Kidney capillary endothelial cell (primary cell): ENCODE measurements around the gene TMED7.
A peak's percentile ranks its signal among the peaks of the same experiment; 100 is the strongest.

Source experiments
- DNase-seq: peaks from one replicate; pipeline ENCODE4 v3.0.0-alpha.2; 2018; ENCODE audit warnings: low spot score

Gene TMED7

DNA sequence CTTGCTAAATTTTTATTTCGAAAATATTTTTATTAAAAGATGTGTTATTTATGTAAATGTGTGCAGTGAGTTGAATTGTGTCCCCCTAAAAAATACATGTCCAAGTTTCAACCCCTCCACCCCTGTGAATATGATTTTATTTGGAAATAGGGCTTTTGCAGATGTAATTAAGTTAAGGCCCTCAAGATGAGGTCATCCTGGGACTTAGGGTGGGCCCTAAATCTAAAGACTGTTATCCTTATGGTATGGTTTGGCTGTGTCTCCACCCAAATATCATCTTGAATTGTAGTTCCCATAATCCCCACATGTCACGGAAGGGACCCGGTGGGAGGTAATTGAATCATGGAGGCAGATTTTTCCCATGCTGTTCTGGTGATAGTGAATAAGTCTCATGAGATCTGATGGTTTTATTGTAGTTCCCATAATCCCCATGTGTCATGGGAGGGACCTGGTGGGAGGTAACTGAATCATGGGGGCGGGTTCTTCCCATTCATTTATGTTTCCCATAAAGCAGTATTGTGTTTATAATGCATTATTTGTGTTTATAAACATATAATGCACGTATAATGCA is 1.5 kb upstream of the TMED7 start:
- DNase-seq = no peak

DNA sequence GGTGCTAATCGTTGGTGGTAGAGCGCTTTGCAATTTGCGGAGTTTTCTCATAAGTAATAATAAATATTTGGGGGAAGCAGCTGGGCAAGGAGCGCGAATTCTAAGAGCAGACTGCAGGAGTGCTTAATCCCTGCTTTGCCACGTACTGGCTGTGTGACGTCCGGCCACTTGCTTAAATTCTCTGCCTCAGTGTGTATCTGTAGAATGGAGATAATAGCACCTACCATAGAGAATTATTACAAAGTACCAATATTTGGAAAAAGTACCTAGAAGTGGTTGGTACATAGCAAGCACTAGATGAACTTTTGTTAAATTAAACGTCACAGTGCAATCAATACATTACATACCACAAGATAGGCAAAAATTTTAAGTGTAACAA is 598 bp upstream of the TMED7 start:
- DNase-seq = no peak

DNA sequence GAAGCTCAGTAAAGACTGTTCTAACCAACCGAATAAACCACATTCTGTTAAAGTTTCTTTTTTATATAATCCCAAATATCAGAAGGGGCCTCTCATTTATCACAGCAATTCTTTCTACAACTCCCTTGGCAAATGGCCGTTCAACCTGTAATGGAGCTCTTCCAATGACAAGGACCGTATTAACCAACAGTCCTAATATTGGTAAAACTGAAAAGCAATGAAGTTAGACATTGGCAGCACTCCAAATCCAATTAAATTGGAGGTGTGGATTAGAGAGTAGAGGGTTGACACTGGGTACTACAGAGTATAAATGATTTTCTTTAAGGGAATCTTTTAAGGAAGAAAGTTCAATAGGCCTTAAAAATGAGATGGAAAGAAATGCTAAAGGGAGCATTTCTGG is 842 bp downstream of the TMED7 start:
- no peak for DNase-seq

DNA sequence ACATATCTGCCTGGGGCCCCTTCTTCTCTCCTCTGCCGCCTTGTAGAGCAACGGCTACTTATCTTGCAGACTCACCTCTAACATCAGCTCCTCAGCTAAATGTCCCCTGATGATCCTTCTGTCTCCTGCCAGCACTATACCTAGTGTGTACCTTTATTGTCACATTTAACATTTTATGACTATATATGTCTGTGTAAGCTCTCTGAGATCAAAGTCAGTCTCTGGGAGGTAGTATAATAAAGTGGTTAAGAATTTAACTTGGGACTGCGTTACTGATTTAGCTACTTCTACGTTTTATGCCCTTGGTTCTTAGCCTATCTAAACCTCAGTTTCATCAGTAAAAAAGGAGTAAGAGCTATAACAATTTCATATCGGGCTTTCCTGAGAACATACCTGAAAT is 2.2 kb downstream of the TMED7 start:
- DNase-seq = no peak

DNA sequence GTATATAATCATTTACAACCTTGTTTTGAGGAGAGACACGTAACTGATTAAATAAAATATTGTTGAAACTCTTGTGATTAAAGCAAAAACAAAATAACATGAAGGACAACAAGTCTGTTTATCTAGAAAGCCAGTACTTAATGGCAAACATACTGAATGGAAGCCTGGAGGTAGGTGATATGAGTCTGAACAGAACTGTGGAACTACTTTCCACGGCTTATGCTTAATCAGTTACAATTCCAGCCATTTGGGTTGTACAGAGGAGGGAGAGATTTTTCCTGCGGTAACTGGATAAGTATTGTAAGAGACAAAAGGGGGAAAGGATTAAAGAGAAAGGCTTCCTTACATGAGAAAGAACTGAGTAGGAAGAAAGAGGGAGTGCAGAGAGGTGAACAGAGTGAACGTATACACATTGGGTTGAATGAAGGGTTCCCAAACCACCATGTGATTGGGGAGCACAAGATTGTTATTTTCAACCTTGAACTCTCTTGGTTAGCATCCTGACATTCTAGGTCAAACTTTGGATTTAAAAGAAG is 4.4 kb downstream of the TMED7 start:
- DNase-seq = no peak

DNA sequence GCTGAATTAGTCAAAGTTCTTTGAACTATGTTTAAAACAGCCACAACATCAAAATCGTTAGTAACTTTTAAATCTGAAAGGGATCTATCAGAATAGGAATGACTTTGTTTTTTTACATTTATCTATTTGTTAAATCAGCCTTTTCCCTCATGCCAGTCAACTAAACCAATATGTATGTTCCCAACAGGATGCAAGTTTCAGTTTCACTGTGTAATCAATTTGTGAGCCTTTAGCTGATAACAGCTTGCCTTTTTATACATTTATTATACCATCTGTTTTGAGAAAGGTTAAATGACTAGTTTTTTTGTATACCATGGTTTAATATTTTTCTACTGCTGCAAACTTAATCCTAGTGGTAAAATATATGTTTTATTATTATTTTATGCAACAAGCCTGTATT is 8.9 kb downstream of the TMED7 start:
- no peak for DNase-seq

DNA sequence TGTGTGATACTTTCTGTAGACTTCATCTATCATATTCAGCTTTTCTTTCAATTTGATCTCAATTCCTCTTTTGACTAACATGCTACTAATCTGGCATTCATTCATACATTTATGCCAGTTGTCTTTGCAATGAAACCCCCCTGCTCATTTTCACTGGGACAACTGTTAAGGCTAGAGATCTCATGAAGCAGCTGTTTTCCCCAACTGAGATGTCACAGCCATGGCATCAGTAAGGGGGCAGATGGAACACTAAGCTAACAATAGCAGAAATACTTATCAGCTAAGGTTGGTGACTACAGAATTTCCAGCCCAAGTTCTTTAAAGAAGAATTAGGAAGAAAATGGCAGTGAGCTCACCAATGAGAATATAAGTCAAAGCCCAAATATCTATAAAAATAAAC is 9.4 kb downstream of the TMED7 start:
- no peak for DNase-seq

DNA sequence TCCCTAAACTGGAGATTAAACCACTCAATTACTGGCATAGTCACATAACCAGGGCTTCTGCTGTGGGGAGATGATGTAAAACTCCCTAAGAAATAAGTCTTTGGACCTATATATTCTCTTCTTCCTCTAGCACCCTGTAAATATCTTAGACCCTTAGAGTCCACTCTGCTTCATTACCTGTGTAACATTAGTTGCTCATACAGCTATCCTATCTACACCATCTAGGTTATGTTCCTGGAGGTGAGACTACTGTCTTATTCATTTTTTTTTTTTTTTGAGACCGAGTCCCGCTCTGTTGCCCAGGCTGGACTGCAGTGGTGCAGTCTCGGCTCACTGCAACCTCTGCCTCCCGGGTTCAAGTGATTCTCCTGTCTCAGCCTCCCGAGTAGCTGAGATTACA is 14.0 kb downstream of the TMED7 start:
- no peak for DNase-seq

DNA sequence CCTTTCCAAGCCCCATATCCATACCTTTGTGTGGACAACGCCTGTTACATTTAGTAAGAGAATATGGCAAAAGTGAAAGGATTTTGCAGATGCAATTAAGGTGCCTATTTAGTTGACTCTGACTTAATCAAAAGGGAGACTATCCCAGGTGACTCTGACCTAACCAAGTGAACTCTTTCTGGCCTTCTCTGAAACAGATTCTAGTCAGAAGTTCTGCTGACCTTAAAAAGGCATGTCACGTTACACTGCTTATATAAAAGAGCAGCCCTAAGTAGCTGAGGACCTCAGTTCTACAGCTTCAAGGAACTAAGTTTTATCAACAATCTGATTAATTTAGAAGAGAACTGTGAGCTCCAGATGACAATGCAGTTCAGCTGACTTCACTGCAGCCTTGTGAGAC is 17.9 kb downstream of the TMED7 start:
- DNase-seq = no peak

DNA sequence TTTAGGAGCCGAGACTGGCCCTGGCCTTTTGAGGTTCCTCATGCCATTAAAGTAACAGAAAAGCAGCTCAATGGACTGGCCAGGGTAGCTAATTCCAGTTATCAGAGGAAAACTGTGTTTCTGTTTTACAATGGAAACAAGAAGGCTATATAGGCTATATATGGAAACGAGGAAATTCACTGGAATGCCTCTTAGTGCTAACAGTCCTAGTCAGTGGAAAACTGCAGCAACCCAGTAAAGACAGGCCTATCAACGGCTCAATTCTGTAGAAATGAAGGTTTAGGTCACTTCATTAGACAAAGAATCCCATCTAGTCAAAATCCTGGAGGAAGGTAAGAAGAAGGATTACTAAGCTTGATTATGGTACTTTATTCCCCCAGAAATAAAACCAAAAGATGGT is 20.4 kb downstream of the TMED7 start:
- DNase-seq = no peak

DNA sequence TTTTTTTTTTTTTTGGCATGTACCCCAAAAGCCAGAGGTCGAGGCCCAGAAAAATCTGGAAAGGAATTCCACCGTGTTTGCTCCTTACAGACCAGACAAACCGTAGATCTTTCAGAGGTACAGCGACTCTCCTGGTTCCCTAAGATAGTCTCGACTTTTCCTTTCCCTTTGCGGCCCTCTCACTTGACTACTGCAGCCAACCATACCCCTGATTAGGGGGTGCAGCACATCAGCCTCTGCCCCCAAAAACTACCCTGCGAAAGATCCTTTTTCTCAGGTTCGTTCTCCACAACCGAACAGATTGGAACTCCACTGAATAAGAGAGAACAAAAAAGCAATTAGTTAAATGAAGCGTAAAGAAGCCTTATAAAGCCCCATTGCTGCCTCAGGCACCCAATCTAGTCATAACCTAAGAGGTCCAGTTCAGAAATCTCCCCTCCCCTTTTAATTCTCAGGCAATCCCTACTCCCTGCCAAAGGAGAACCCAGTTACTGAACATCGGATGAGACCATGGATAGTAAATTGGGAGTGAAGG is 23.2 kb downstream of the TMED7 start:
- DNase-seq = no peak

DNA sequence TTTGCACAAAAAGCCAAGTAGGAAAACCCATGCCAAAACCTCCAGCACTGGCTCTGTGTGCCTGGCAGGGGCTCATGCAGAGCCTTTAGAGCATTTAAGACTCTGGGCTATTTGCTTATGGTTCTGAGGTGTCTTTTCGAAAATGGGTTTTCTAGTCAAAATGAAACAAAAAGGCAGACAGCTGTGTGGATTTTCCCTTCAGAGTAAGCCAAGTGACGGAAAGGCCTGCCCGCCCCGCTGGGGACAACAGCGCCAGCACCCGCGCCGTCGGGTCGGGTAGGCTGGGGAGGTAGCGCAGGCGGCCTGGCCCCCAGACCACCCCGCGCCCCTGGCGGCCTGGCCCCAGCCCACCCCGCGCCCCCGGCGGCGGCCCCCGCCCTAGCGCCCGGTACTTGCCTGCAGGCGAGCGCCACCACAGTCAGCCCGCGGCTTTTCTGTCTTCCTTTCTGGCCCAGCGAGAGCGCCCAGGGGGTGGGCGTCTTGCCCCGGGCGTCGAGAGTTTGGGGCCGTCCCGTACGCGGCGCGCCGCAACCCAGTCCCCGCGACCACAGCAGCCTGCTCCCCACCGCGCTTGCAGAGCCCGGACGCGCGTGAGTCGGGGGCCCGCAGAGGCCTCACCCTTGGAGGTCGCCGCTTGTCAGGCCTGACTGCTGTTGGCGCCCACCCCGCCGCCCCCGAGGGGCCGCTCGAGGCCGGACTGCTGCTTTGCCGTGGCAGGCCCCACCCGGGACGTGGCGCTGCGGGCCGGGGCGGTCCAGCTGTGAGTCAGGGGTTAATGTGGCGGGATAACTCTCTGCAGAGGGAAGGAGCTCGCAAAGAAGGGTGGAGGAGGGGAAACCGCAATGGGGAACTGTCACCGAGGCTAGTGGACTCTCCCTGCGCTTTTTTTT is 23.9 kb downstream of the TMED7 start, which contains the start of gene TICAM2:
Gene TICAM2, minus strand, starts transcription at position 779 of the 890 bp plus-strand sequence. CDS start 21,223 bp downstream, outside the sequence.
- DNase-seq = peak; percentile 21

DNA sequence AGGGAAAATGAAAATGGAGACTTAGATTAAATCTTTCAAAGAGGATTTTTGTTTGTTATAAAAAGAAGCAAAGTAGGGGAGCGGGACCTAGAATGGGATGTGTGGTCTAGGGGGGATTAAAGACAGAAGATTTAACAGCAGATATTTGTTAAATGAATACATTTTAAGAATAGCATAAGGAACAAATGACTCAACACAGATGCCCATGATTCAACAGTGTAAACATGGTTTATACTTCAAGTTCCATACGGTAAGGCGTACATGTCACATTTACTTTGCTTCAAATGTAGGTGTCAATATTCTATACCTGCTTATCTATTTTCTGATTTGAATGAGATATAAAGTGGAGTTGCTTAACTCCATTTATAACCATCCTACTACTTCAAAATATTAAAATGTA is 25.1 kb downstream of the TMED7 start:
- no peak for DNase-seq

DNA sequence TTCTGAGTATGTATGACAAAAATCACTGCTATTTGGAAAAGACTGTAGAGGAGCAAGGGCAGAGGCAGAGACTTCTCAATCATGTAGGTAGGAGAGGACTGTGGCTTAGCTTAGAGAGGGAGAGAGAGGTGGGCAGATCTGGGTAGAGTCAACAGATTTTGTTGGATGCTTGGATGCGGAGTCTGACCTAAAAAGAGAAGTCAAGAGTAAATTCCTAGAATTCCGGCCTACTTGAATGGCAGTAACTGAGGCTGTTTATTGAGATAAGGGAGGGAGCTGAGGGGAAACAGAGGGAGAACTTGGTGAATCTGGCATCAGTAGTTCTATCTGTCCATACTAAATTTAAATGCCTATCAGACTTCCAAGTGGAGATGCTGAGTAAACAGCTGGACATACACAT is 25.9 kb downstream of the TMED7 start:
- DNase-seq = no peak

DNA sequence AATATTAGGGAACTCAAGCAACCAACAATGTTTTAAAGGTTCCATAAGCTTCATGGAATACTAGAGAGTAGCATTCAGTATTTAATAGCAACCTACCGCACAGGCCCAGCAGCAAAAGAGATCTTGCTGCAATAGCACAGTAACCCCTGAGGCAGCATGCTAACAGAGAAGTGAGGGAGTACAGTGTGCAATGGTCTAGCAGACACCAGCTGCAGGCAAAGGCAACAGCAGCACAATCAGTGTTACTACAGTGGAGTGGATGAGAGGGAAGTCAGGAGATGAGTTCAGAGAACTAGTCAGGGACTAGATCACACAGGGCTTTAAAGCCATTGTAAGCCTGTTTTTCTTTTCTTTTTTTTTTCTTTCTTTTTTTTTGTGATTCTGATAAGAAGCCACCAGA is 26.3 kb downstream of the TMED7 start:
- no peak for DNase-seq

DNA sequence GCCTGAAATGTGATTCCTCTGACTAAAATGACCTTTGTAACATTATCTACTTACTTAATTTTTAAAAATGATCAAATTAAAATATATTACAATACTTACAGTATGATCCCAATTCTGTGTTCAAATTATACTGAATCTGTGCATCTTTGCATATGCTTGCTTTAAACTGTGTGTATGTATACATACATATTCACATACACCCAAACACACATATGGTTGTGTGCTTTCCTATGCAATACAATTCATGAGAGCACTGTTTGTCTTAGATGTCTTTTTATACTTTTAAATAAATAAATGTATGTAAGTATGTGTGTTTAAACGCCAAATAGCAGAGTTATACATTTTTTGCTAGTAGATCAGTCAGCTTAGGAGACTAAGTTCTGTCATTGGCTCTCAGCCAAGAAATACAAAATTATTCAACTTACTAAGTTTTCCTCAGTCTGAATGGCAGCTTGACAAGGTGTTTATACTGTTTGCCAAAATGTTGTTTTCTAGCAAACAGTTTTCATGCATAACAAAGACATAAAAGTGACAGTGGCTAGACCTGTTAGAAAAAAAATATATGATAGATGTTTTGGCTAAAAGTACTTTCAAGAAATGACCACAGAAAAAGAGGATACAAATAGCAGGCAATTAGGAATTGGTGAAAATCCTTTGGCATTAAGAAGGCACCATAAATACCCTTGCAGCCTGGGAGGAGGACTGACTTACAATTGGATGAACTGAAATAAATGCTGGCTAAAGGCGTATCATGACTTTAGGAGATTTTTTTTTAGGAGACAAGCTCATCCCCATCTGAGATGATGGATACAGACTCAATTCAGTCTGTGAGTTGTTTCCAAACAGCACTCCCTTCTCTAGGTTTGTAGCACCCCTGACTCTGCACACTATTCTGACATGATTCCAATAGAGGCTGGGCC is 31.4 kb downstream of the TMED7 start:
- DNase-seq = no peak

DNA sequence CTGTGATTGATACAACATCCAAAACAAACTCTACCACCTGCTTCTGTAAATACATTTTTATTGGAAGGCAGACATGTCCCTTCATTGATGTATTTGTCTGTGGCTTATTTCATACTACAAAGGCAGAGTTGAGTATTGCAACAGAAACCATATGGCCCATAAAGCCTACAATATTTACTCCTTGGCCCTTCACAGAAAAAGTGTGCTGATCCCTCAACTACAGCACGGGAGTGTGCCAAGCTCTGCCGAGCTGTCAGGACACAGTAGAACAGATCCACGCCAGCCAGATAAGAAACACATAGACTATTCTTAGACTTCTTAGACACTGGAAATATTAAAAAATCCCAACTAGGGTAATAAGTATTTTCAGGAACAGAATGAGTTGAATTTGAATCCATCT is 36.8 kb downstream of the TMED7 start:
- no peak for DNase-seq

DNA sequence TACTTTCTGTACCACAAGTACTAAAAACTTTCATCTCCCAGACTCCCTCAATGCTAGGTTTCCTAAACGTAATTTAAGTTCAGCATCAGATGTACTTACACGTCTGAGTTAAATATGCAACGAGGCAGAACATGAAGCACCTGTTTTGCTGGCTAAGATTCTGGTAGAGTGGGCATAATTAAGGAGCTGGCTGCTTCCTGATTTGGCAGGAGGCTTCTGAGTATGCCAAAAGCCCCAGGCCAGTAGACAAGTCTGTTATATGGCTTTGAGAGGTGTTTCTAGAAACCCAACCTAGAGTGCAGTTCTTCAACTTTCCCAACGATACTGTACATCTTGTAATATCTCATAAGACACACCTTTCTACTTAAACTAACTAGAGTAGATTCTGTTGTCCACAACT is 37.2 kb downstream of the TMED7 start:
- no peak for DNase-seq

DNA sequence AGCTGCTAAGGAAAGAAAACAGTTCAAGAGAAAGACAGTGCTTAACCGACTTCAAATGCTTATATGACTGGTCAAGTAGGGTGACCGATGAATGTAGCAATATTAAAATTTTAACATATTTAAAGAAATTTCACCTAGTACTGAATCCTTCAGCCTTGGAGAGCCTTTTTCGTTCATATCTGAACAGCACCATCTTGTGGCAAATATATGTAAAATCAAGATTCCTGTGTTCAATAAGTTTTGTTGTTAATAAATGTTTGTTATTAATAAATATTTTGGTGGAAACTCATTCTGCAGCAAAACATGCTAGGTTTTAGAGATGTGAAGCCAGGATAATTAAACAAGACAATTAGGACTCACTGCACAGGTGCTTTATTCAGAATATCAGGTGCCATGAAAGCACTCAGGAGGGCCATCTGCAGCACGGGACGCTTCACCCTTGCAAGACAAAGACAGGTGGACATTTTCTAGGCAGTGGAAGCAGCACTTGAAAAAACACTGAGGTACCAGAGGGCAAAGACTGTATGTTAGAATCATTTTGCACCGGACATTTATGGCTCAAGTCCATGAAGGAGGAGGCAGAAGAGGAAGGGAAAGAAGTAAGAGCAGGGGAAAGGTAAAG is 39.2 kb downstream of the TMED7 start:
- DNase-seq = peak; percentile 51

DNA sequence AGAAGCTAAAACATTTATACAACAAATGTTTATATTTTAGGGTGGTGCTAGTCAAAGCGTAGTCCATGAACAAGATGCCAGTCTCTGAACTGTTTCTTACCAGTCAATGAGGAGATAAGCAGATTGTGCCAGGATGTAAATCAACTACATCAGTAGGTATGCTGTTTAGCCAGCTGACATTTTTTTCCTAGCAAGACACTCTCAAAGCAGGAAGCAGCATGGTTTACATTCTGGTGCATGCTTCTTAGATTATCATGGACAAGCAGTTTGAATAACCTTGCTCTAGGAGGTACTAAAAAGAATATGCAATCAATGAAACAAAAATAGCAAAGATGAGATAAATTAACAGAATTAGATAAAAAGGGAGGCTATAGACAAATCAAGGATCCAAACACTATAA is 40.6 kb downstream of the TMED7 start:
- no peak for DNase-seq

DNA sequence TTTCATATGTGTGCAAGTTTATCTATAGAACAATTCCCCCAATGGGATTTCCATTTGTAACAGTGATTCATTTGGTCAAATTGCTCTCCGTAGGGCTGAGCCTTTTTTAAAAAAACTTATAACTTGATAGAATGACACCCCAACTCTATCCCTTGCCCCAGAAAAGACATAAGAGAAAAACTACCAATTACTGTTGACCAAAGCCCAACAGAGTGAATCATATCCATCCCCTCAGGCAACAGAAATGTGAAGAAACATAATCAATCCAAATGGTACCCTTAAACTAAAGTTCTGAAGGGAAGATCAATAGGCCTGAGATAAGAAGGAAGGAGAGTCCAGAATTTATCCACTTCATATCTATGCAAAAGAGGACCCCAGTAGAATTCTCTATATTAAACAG is 41.3 kb downstream of the TMED7 start:
- DNase-seq = no peak

DNA sequence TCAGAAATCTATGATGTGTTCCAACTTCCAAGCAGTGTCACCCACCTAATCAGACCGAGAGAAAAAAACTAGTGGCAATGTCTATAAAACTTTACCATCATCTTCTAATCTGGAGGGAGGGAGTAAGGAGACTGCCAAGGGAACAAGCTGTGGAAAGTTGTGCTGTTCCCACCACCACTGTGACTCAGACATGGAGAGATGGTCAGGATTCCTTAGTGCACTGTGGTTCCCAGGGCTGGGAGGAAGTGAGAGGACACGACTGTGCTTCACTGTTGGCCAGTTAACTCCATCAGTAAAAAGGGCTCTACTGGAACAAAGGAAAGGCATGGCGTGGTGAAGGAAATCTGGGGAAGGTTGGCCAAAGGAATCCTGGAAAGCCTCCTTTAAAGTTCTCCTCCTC is 42.4 kb downstream of the TMED7 start:
- peak; percentile 35 for DNase-seq
